Spleen (tissue), 7 donors: ENCODE results near the gene ODF4.

Source experiments
- CTCF ChIP-seq, 11 experiments: fragments of 200-600 bp in 7 of 11; fragments of 450-650 bp in 4 of 11; sonication (generic) in 4 of 11; IDR thresholded peaks in 8 of 11; conservative IDR thresholded peaks in 3 of 11; 1 replicate in 7 of 11; 2 replicates in 4 of 11; pipeline versions ENCODE4 v1.4.0 to v1.8.0; 2016 to 2021; ENCODE audit warnings: antibody characterized with exemption in 11 of 11, inconsistent platforms in 4 of 11, mild to moderate bottlenecking in 1 of 11
- POLR2A ChIP-seq, 3 donors: fragments of 450-650 bp; IDR thresholded peaks; one replicate each; pipeline ENCODE4 v1.5.1; 2017; ENCODE audit warnings: antibody characterized with exemption in 3 of 3, mild to moderate bottlenecking in 1 of 3
- POLR2AphosphoS5 ChIP-seq, 3 donors: sonication (generic); formaldehyde crosslinking; IDR thresholded peaks; one replicate each; pipeline ENCODE4 v1.5.1; 2017; ENCODE audit warnings: antibody characterized with exemption in 3 of 3
- donor health status: DM: no; HTN: no; CAD: no; lungs with moderate emphysema.
- donor health status: DM: no; HTN: no; CAD: no.
- donor health status: DM: no; HTN: no; CAD: no.

- TF ChIP-seq POLR2AphosphoS5 (IDR thresholded peaks at IDR 0.05) (no peak), CTCF (IDR thresholded peaks at IDR 0.05 in 8 of 11, conservative IDR thresholded peaks at IDR 0.05 in 3 of 11) (no peak), POLR2A (IDR thresholded peaks at IDR 0.05) (no peak)
Observed at GRCh38 chr17:8345951-8346665, 6.5 kb downstream of the ODF4 start.
